Inflammatory macrophage (primary cell): ENCODE measurements around the gene MRM1.

ENCODE experiments used
- DNase-seq, 2 donors: peaks; one replicate each; pipeline ENCODE4 v3.0.0-alpha.2; 2020 to 2022

MRM1 gene

DNA sequence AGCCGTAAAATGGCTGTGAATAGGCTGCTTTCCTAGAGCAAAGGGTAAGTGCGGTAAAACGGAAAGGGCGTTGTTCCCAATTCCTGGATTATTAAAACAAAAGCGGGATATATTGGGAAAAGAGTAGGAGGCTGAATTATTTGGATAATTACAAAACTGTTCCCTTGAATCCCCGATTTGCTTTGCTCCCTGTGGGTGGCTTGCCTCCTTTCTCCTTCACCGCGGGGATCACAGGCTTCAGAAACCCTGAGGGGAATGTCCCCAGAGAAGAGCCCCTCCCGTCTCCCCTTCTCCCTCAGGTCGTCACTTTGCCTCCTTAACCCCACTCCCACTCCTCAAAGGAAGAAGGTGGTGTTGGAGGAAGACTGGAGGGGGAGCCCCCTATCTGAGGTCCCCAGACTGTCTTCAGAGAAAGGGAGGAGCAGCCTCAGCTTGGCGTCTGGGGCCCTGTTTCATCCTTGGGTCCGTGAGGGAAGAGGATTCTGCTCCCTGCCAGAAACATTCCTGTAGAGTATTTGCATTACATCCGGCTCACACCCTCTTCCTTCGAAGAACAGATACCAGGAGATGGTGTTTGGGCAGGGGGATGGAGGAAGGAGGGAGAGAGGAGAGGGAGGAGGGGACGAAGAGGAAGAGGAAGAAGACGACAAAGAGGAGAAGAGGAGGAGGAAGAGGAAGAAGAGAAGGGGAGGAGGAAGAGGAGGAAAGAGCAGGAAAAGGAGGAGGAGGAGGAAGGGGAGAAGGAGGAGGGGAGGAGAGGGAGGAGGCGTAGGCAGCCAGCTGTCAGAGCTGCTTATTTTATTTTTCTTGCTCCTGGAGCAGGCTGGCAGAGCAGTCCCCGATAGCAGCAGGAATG is 31.8 kb downstream of the MRM1 start:
- no peak for DNase-seq

- no peak for DNase-seq
Observed at GRCh38 chr17:36640346-36640745, 39.0 kb downstream of the MRM1 start.

GRCh38 chr17:36640836-36641235 is 39.5 kb downstream of the MRM1 start:
- no peak for DNase-seq

GRCh38 chr17:36641331-36641876 is 40.0 kb downstream of the MRM1 start:
- no peak for DNase-seq

DNA sequence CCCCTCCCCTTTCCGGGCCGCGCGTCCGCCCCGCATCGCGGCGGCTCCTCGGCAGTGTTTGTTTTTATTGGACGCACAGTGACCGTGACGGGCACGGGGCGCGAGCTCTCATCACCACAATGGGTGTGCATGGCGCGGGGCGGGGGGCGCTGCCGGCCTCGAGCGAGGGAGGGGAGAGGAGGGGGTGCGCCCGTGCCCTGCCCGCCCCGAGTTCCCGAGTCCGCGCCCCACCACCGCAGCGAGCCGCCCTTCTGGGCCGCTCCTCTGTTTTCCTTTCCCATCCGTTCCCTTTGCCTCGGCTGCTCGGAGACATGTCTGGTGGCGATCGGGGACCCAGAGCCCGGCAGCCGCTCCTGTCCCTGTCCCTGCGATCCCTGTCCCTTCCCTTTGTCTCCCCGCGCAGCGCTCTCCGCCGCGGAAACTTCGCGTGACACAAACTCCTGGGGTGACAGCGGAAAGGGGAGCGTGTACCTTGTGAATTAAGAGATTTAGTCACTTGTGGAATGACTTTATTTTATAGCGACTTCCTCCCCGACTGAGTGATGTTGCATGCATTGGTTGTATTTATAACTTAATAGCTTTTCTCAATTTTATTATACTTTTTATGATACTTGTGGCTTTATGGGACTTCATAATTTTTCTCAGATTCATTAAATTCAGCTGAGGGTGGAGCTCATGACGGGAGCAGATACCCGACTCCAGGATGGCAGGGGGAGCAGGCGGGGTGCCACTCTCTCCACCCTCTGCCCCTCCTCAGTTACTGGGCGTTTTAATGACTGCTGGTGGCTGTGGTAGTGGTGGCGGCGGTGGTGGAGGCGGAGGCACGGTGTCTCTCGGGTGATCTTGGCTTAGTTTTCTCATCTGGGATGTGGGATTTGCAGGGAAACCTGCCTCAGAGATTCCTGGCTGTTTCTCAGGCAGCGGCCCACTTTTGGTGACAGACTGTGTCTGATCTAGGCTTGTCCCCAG is 40.8 kb downstream of the MRM1 start:
- DNase-seq, result no peak

DNA sequence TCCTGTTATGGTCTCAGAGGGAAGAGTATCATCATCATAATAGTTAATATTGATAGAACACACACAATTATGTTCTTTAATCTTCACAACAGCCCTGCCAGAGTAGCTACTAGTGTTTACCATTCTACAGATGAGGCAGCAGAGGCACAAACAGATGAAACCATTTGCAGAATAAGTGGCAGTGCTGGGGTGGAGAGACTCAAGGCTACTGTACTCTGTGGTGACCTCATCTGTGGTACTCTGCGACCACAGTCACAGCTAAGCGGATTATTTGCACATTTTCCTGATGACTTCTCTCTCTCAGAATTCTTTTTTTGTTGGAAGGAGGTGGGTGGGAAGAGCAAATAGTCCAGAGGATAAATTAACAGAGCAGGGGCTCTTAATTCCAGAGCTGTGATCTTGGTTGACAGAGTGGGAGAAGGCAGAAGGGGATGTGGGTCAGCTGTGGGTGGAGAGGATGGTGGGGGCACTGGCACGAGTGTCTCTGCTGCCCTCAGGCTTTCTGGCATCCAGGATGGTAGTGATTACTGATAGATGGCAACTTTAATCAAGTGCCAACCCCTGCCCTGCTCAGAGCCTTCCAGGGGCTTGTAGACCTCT is 41.8 kb downstream of the MRM1 start:
- no peak for DNase-seq

GRCh38 chr17:36645422-36645821 is 44.0 kb downstream of the MRM1 start:
- no peak for DNase-seq

GRCh38 chr17:36647636-36648035 is 46.3 kb downstream of the MRM1 start:
- DNase-seq, result no peak

GRCh38 chr17:36650096-36650775 is 48.9 kb downstream of the MRM1 start:
- DNase-seq, result no peak

DNA sequence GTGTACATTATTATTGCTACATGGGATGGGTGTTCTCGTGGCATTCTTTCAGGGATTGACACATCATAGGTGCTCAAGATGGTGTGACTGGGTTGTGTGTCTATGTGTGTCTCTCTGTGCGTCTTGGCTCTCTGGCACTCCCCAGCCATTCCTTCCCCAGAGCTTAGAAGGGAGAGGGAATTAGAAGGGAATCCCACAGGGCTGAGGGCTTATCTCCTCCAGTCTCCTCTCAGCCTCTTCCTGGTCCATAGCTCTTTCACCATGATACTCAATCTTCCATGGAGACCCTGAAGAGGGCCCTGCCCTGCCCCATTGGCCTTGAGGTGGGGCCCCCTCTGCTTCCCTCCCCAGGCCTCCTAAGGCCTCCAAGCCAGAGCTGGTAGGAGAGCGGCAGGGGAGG is 52.0 kb downstream of the MRM1 start:
- no peak for DNase-seq

GRCh38 chr17:36653856-36654255 is 52.5 kb downstream of the MRM1 start:
- no peak for DNase-seq

- DNase-seq, result no peak
Observed at GRCh38 chr17:36655726-36656125, 54.3 kb downstream of the MRM1 start.

DNA sequence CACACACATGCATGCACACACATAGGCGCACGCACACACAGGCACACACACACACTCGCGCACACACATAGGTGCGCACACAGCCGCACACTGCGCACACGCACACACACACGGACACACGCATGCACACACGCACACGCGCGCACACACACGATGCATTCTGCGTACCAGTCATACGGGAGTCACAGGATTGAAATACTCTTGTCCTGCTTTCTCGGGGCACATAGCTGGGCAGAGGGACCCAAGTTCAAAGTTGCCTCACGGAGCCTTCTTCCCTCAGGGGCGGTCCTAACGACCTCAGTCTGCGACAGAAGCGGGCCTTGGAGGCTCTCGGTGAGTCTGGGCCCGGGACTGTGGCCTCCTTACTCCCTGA is 56.0 kb downstream of the MRM1 start:
- DNase-seq, result no peak

DNA sequence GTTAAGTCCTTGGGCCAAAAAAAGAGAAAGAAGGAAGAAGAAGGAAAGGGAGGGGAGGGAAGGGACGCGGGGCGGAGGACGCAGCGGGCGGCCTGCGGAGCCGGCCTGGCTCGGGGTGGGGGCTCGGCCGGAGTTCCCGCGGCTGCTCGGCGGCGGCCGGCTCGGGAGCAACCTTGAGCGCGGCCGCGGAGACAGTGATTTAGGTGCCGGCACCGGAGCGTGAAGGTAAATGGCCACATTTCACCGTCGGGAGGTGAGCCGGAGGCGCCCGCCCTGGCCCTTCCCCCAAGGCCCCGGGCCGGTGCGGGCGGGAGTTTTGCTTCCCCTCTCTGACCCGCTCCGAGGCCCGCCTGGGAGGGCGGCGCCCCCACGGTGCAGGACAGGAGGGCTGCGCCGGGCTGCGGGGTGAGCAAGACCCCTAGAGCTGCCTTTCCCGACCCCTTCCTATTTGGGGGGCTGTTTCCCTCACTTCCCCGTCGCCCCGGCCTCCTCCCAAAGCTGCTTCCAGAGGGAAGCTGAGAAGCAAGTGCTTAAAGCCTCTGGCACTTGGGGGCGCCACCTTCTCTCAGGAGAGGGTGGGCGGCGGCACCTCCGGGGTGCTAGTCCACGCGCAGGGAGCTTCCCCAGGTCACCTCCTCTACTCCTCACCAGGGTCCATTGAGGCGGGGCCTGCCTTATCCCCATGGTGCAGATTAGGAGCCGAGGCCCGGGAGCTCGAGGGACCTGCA is 56.5 kb downstream of the MRM1 start:
- DNase-seq, result no peak
